GM12873 (cell line): Measurements from ENCODE around the gene NUP62.

Experiments
- TF ChIP-seq, protein P1 (sequence below): IDR thresholded peaks from 2 replicates; pipeline ENCODE4 v1.5.1; 2012; ENCODE audit warnings: low read depth, mild to moderate bottlenecking, moderate library complexity, low read length, control low read depth; ENCODE audit not compliant: insufficient read depth; ENCODE audit errors: missing control alignments

The NUP62 gene

GRCh38 chr19:49879243-49879963, 49.9 kb downstream of the NUP62 start:
- TF ChIP-seq, protein P1, sequence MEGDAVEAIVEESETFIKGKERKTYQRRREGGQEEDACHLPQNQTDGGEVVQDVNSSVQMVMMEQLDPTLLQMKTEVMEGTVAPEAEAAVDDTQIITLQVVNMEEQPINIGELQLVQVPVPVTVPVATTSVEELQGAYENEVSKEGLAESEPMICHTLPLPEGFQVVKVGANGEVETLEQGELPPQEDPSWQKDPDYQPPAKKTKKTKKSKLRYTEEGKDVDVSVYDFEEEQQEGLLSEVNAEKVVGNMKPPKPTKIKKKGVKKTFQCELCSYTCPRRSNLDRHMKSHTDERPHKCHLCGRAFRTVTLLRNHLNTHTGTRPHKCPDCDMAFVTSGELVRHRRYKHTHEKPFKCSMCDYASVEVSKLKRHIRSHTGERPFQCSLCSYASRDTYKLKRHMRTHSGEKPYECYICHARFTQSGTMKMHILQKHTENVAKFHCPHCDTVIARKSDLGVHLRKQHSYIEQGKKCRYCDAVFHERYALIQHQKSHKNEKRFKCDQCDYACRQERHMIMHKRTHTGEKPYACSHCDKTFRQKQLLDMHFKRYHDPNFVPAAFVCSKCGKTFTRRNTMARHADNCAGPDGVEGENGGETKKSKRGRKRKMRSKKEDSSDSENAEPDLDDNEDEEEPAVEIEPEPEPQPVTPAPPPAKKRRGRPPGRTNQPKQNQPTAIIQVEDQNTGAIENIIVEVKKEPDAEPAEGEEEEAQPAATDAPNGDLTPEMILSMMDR: no peak

DNA sequence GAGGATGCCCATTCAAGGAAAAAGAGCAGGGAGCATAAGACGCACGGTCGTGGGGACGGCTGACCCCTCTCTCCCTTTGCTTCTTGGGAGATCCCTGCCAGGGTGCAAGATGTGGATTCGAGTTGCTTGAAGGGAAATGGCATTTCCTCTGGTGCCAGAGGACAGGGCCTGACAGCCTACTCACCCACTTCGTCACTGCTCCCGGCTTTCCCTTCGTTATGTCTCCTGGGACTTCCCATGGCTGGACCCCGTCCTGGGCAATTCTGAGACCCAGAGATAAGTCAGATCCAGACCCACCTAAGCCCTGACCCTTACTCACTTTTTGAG, 50.6 kb downstream of the NUP62 start:
- TF ChIP-seq, protein P1: no peak

GRCh38 chr19:49877879-49878743, 51.2 kb downstream of the NUP62 start:
- TF ChIP-seq, protein P1: no peak

- TF ChIP-seq, protein P1: no peak
Measured at GRCh38 chr19:49877020-49877878, 52.1 kb downstream of the NUP62 start, which contains the start of the genes AKT1S1 and TBC1D17. AKT1S1 (minus strand) TSS chr19:49877355; CDS start chr19:49873295, 4,060 bp downstream. TBC1D17 (plus strand) TSS chr19:49877702; CDS start chr19:49877724, 22 bp downstream.

- TF ChIP-seq, protein P1: no peak
Measured at GRCh38 chr19:49876422-49877019, 52.8 kb downstream of the NUP62 start.

- TF ChIP-seq, protein P1: no peak
Measured at GRCh38 chr19:49875857-49876421, 53.4 kb downstream of the NUP62 start.
